H9 (cell line): ENCODE data around the gene CD2BP2. TPM values are rescaled to one million over a fixed set of nuclear protein-coding genes. Genes with fewer than 3 reads are reported as not detected.

Experiments used
- DNase-seq: peaks from one replicate; pipeline ENCODE4 v3.0.0-alpha.2; 2017
- H2AFZ ChIP-seq: one replicate; pipeline ENCODE4 v1.6.1; 2013; ENCODE audit warnings: mild to moderate bottlenecking, low read length, control low read depth, moderate library complexity
- H2AK5ac ChIP-seq: 2 replicates; pipeline ENCODE4 v1.6.1; 2013; ENCODE audit warnings: low read length, control low read depth, mixed read lengths; ENCODE audit not compliant: insufficient read length
- H2BK120ac ChIP-seq: one replicate; pipeline ENCODE4 v1.6.1; 2013; ENCODE audit warnings: low read depth, mild to moderate bottlenecking, low read length, control low read depth, inconsistent platforms; ENCODE audit not compliant: poor library complexity, severe bottlenecking
- H2BK12ac ChIP-seq: 2 replicates; pipeline ENCODE4 v1.6.1; 2013; ENCODE audit warnings: low read length, control low read depth, mixed read lengths, low read depth; ENCODE audit not compliant: insufficient read length
- H2BK15ac ChIP-seq: 2 replicates; pipeline ENCODE4 v1.6.1; 2013; ENCODE audit warnings: low read depth, low read length, control low read depth
- H2BK20ac ChIP-seq: one replicate; pipeline ENCODE4 v1.6.1; 2013; ENCODE audit warnings: low read depth, mild to moderate bottlenecking, low read length, control low read depth, inconsistent platforms; ENCODE audit not compliant: poor library complexity, severe bottlenecking
- H2BK5ac ChIP-seq: 2 replicates; pipeline ENCODE4 v1.6.1; 2013; ENCODE audit warnings: low read length, control low read depth, mixed read lengths; ENCODE audit not compliant: insufficient read length
- H3K14ac ChIP-seq: 2 replicates; pipeline ENCODE4 v1.6.1; 2013; ENCODE audit warnings: low read length, control low read depth; ENCODE audit not compliant: insufficient read depth
- H3K18ac ChIP-seq: 2 replicates; pipeline ENCODE4 v1.6.1; 2013; ENCODE audit warnings: low read depth, mild to moderate bottlenecking, mixed read lengths, low read length, control low read depth; ENCODE audit not compliant: insufficient read length
- H3K23ac ChIP-seq: 2 replicates; pipeline ENCODE4 v1.6.1; 2013; ENCODE audit warnings: low read length, control low read depth, mixed read lengths, low read depth; ENCODE audit not compliant: insufficient read length
- H3K23me2 ChIP-seq: 2 replicates; pipeline ENCODE4 v1.6.1; 2013; ENCODE audit warnings: low read depth, mild to moderate bottlenecking, mixed read lengths, low read length, control low read depth; ENCODE audit not compliant: insufficient read length, poor library complexity, severe bottlenecking
- H3K27ac ChIP-seq: 2 replicates; pipeline ENCODE4 v1.5.1; 2013; ENCODE audit warnings: low read length, control low read depth, mixed read lengths, low read depth; ENCODE audit not compliant: insufficient read length
- H3K27me3 ChIP-seq: 2 replicates; pipeline ENCODE4 v1.6.1; 2013; ENCODE audit warnings: low read length, control low read depth, inconsistent platforms; ENCODE audit not compliant: insufficient read depth
- H3K4ac ChIP-seq: 2 replicates; pipeline ENCODE4 v1.6.1; 2013; ENCODE audit warnings: low read depth, mild to moderate bottlenecking, control low read depth, inconsistent platforms, low read length, moderate library complexity
- H3K4me1 ChIP-seq: 2 replicates; pipeline ENCODE4 v1.6.1; 2013; ENCODE audit warnings: low read length, control low read depth, inconsistent platforms; ENCODE audit not compliant: insufficient read depth
- H3K4me2 ChIP-seq: 2 replicates; pipeline ENCODE4 v1.6.1; 2013; ENCODE audit warnings: low read length, control low read depth, mixed read lengths; ENCODE audit not compliant: insufficient read length, insufficient read depth
- H3K56ac ChIP-seq: 2 replicates; pipeline ENCODE4 v1.6.1; 2013; ENCODE audit warnings: low read depth, mild to moderate bottlenecking, mixed read lengths, low read length, control low read depth; ENCODE audit not compliant: insufficient read length
- H3K79me1 ChIP-seq: 2 replicates; pipeline ENCODE4 v1.6.1; 2013; ENCODE audit warnings: low read depth, mild to moderate bottlenecking, moderate library complexity, low read length, control low read depth, inconsistent platforms; ENCODE audit not compliant: insufficient read depth, poor library complexity, severe bottlenecking
- H3K79me2 ChIP-seq: 2 replicates; pipeline ENCODE4 v1.6.1; 2013; ENCODE audit warnings: low read length, control low read depth, inconsistent platforms; ENCODE audit not compliant: insufficient read depth
- H3K9ac ChIP-seq: 2 replicates; pipeline ENCODE4 v1.6.1; 2013; ENCODE audit warnings: low read length, control low read depth, mixed read lengths; ENCODE audit not compliant: insufficient read length; ENCODE audit errors: extremely low read depth
- H3K9me3 ChIP-seq: one replicate; pipeline ENCODE4 v1.6.1; 2013; ENCODE audit warnings: low read depth, low read length, inconsistent platforms; ENCODE audit not compliant: control insufficient read depth
- H3T11ph ChIP-seq: one replicate; pipeline ENCODE4 v1.6.1; 2013; ENCODE audit warnings: mild to moderate bottlenecking, low read length, control low read depth, inconsistent platforms
- H4K20me1 ChIP-seq: one replicate; pipeline ENCODE4 v1.6.1; 2013; ENCODE audit not compliant: control insufficient read depth, insufficient read length, insufficient read depth
- H4K5ac ChIP-seq: 2 replicates; pipeline ENCODE4 v1.6.1; 2013; ENCODE audit warnings: low read depth, mild to moderate bottlenecking, mixed read lengths, low read length, control low read depth; ENCODE audit not compliant: insufficient read length
- H4K8ac ChIP-seq: replicated peaks from 2 replicates; pipeline ENCODE4 v1.6.1; 2013; ENCODE audit warnings: low read length, control low read depth, mixed read lengths, low read depth; ENCODE audit not compliant: insufficient read length
- H4K91ac ChIP-seq: 2 replicates; pipeline ENCODE4 v1.6.1; 2013; ENCODE audit warnings: low read depth, mild to moderate bottlenecking, moderate library complexity, mixed read lengths, low read length, control low read depth; ENCODE audit not compliant: insufficient read length
- H3K27ac Mint-ChIP-seq, 3 experiments: 2 replicates in 2 of 3; 3 replicates in 1 of 3; pipeline ENCODE4 v1.8.0; 2020 to 2021; ENCODE audit warnings: mixed read lengths in 3 of 3, mild to moderate bottlenecking in 1 of 3, moderate library complexity in 1 of 3
- H3K27me3 Mint-ChIP-seq: 2 replicates; pipeline ENCODE4 v1.8.0; 2021; ENCODE audit warnings: low read depth, mild to moderate bottlenecking, moderate library complexity, mixed read lengths
- H3K36me3 Mint-ChIP-seq, 3 experiments: 2 replicates in 2 of 3; 3 replicates in 1 of 3; pipeline ENCODE4 v1.8.0; 2020 to 2021; ENCODE audit warnings: low read depth in 3 of 3, mixed read lengths in 3 of 3; ENCODE audit not compliant: insufficient read depth in 1 of 3
- H3K4me1 Mint-ChIP-seq, 2 experiments: 2 replicates each; pipeline ENCODE4 v1.8.0; 2020; ENCODE audit warnings: mixed read lengths in 2 of 2
- H3K4me3 Mint-ChIP-seq, 2 experiments: 2 replicates in 1 of 2; 3 replicates in 1 of 2; pipeline ENCODE4 v1.8.0; 2020 to 2021; ENCODE audit warnings: mild to moderate bottlenecking in 2 of 2, mixed read lengths in 2 of 2, moderate library complexity in 1 of 2
- H3K9me3 Mint-ChIP-seq, 2 experiments: 2 replicates in 1 of 2; 3 replicates in 1 of 2; pipeline ENCODE4 v1.8.0; 2020; ENCODE audit warnings: mild to moderate bottlenecking in 2 of 2, mixed read lengths in 2 of 2, moderate library complexity in 1 of 2
- WGBS: extraction: QIAGEN DNeasy Blood & Tissue Kit; methylation state at CpG from one replicate; pipeline ENCODE4 v1.1.7; 2013; ENCODE audit warnings: missing lambda C conversion rate, low lambda C conversion rate, mixed read lengths; ENCODE audit not compliant: insufficient read length; ENCODE audit errors: extremely low coverage; 5-methylcytosine and 5-hydroxymethylcytosine counted together
- total RNA-seq: library from RNA; stranded (reverse); gene quantifications from 2 replicates; pipeline ENCODE4 v1.2.1, GENCODE V29; 2021
- TF ChIP-seq, protein P1 (sequence below): fragments of 200-600 bp; sonication (generic); conservative IDR thresholded peaks from 3 replicates; pipeline ENCODE4 v1.8.0; 2021; ENCODE audit warnings: antibody characterized with exemption, mild to moderate bottlenecking

The CD2BP2 gene
- total RNA-seq, 1 experiment from 2014 or later, result 90.1 TPM

DNA sequence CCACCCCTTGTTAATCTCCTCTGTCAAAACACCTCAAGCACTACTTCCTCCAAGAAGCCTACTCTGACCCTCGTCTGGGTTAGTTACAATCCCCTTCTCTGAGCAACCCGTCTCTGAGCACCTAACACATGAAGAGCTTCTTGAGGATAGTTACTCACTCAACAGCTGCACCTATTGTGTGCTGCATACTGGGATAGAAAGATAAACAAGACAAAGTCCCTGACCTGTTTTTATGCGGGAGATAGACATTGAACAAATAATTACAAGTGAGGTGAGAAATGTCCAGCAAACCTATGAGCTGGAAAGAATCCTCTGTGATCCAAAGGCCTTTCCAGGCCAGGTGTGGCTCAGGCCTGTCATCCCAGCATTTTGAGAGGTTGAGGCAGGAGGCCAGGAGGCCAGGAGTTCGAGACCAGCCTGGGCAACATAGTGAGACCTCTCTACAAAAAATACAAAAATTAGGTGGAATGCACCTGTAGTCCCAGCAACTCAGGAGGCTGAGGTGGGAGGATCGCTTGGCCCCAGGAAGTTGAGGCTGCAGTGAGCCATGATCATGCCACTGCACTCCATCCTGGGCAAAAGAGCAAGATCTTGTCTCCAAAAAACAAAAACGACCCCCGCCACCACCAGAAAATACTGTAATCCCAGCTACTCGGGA, 46.8 kb upstream of the CD2BP2 start:
- Histone ChIP-seq H2BK20ac (no peak overlapping the region), H3K23me2 (peaks cover 10% of the 10 kb centered on the region), H3K27ac (no peak overlapping the region), H3K23ac (no peak overlapping the region), H2BK120ac (no peak overlapping the region), H3K4me2 (no peak overlapping the region), H2BK12ac (no peak overlapping the region), H4K91ac (no peak overlapping the region), H3K27me3 (no peaks in the 10 kb centered on the region), H4K20me1 (no peaks in the 10 kb centered on the region), H2AFZ (no peak overlapping the region), H4K8ac (no peak overlapping the region), H3K14ac (no peak overlapping the region), H3K79me2 (no peaks in the 10 kb centered on the region), H3K56ac (no peak overlapping the region), H3K4me1 (no peaks in the 10 kb centered on the region; the same call in 1 of the 2 replicates), H2BK5ac (no peak overlapping the region), H3K4ac (no peak overlapping the region), H4K5ac (no peak overlapping the region), H3T11ph (no peak overlapping the region), H3K9me3 (no peaks in the 10 kb centered on the region), H3K18ac (no peak overlapping the region), H2BK15ac (no peak overlapping the region), H3K79me1 (no peaks in the 10 kb centered on the region), H3K9ac (no peak overlapping the region), H2AK5ac (no peak overlapping the region)
- Mint-ChIP-seq H3K4me1 (peaks cover 27 to 28% of the 10 kb centered on the region in 2 experiments), H3K27ac (peak overlapping the region in 1 of 3 experiments; percentile 25; a peak in 3 of 7 replicates), H3K4me3 (peak overlapping the region; percentile 4 to 67; a peak in 4 of 5 replicates), H3K27me3 (peaks cover 2% of the 10 kb centered on the region), H3K9me3 (no peaks in the 10 kb centered on the region), H3K36me3 (peaks cover 8 to 26% (median 18%) of the 10 kb centered on the region in 3 experiments; a peak in 6 of 7 replicates)
- TF ChIP-seq, protein P1, sequence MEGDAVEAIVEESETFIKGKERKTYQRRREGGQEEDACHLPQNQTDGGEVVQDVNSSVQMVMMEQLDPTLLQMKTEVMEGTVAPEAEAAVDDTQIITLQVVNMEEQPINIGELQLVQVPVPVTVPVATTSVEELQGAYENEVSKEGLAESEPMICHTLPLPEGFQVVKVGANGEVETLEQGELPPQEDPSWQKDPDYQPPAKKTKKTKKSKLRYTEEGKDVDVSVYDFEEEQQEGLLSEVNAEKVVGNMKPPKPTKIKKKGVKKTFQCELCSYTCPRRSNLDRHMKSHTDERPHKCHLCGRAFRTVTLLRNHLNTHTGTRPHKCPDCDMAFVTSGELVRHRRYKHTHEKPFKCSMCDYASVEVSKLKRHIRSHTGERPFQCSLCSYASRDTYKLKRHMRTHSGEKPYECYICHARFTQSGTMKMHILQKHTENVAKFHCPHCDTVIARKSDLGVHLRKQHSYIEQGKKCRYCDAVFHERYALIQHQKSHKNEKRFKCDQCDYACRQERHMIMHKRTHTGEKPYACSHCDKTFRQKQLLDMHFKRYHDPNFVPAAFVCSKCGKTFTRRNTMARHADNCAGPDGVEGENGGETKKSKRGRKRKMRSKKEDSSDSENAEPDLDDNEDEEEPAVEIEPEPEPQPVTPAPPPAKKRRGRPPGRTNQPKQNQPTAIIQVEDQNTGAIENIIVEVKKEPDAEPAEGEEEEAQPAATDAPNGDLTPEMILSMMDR, result no peak
- no peak for DNase-seq
- WGBS, result no CpG with 5 or more reads among the region's 8 CpGs
